ENCODE data around the gene DOK6.

DNA sequence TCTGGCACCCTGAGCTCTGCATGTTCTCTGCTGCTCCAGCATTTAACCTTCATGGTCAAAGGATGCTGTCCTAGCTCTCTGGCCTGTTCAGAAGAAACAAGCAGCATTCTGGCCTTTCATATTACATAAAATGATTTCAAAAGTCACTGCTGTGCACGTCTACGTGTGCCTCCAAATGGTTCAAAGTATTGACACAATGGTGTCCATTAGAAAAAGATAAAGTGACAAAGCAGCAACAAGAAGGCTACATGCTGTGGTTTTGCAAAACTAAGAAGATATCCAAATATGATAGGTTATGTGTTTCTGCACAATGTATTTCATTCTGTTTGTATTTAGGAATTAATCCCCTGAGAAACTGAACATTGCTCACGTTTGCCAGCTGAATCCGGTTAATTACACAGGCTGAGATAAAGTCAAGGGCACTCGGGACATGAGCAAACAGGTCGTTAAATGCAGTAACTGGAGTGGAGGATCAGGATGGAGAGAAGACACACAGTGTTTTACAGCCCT, 258.5 kb downstream of the DOK6 start:
- TF ChIP-seq TCF7L2 (IDR thresholded peaks at IDR 0.05; ENCODE audit: low read depth, low read length) = no peak
- TF ChIP-seq, protein P1, sequence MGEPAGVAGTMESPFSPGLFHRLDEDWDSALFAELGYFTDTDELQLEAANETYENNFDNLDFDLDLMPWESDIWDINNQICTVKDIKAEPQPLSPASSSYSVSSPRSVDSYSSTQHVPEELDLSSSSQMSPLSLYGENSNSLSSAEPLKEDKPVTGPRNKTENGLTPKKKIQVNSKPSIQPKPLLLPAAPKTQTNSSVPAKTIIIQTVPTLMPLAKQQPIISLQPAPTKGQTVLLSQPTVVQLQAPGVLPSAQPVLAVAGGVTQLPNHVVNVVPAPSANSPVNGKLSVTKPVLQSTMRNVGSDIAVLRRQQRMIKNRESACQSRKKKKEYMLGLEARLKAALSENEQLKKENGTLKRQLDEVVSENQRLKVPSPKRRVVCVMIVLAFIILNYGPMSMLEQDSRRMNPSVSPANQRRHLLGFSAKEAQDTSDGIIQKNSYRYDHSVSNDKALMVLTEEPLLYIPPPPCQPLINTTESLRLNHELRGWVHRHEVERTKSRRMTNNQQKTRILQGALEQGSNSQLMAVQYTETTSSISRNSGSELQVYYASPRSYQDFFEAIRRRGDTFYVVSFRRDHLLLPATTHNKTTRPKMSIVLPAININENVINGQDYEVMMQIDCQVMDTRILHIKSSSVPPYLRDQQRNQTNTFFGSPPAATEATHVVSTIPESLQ (CRISPR knock-in tag; conservative IDR thresholded peaks at IDR 0.05) = no peak
- TF ChIP-seq, protein P2, sequence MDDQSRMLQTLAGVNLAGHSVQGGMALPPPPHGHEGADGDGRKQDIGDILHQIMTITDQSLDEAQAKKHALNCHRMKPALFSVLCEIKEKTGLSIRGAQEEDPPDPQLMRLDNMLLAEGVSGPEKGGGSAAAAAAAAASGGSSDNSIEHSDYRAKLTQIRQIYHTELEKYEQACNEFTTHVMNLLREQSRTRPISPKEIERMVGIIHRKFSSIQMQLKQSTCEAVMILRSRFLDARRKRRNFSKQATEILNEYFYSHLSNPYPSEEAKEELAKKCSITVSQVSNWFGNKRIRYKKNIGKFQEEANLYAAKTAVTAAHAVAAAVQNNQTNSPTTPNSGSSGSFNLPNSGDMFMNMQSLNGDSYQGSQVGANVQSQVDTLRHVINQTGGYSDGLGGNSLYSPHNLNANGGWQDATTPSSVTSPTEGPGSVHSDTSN (CRISPR knock-in tag; IDR thresholded peaks at IDR 0.05; ENCODE audit: borderline replicate concordance) = no peak
- TF ChIP-seq CTCF (CRISPR knock-in tag; IDR thresholded peaks at IDR 0.05) = no peak
